ENCODE measurements around the gene ARHGAP25.

The ARHGAP25 gene

GRCh38 chr2:68863996-68864395 is 129.4 kb downstream of the ARHGAP25 start:
- DNase-seq (ENCODE audit: low read depth) = no peak

DNA sequence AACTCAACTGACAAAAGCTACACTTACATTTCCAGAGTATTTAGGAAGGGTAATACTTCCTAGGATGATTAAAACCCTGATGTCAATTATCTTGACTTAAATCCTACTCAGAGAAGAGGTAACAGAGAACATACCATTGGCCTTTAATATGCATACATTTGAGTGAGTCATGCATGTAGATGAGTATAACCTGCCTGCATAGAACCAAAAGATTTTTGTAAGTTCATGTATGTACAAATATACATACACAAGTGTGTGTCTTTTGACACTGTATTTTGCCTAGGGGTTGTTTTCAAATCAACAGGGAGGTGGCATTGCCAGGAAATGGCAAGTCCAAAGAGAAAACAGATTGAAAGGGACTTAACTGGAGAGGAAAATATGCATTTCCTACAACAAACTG is 130.5 kb downstream of the ARHGAP25 start:
- DNase-seq (ENCODE audit: low read depth) = no peak

- DNase-seq (ENCODE audit: low read depth) = no peak
These were observed 135.6 kb downstream of the ARHGAP25 start for GRCh38 chr2:68870215-68870614.

DNA sequence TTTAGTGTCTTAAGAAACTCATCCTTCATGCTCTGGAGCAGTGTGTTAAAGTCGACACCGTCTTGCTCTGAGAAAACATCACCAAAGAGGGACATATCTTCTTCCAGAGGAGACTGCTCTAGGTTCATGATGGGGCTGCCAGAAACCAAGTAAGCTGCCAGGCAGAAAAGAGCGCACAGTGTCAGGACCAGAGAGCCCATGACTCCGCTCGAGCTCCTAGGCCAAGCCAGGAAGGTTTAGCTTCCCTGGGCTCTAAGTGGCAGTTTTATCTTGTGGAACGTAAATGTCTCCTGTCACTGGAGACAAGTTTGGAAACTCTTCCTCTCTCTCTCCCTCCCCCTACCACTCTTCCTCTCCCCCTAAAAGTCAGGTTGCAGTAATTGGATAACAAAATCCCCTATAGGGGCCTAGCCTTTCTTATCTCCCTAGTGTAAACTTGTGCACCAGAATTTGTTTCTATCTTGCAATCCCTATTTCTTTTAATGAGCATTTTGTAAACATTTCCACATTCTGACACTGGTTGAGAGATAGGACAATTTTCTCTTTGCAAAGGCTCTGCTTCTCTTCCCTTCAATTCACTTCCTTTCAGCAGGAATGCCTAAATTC is 136.7 kb downstream of the ARHGAP25 start, which contains the start of gene BMP10:
BMP10 (minus strand) TSS at position 239 of the 606 bp plus-strand sequence; CDS start at position 200, 39 bp downstream.
- no peak for DNase-seq (ENCODE audit: low read depth)

Data from fibroblast of gingiva (primary cell).